NT2/D1 (cell line): ENCODE results near the gene FRS3.

Experiments
- SUZ12 ChIP-seq: IDR thresholded peaks from 2 replicates; pipeline ENCODE4 v1.6.1; 2011; ENCODE audit not compliant: insufficient read length, insufficient read depth; ENCODE audit errors: extremely low read depth
- YY1 ChIP-seq: IDR thresholded peaks from 2 replicates; pipeline ENCODE4 v1.6.1; 2011; ENCODE audit not compliant: insufficient read length, insufficient read depth
- ZNF274 ChIP-seq: IDR thresholded peaks from 2 replicates; pipeline ENCODE4 v1.6.1; 2011; ENCODE audit warnings: mild to moderate bottlenecking, low read depth, low read length

DNA sequence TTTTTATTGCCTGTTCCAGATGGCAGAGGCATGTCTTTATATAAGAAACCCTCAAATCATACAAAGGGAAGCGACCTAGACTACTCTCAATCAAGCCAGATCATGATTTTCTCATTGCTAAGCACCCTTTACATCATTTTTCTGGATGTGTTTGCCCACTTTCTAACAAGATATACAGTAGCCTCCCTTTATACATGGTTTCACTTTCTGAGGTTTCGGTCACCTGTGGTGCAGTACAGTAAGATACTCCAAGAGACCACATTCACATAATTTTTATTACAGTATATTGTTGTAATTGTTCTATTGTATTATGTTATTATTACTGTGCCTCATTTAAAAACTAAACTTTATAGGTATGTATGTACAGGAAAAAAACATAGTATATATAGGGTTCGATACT is 31.4 kb upstream of the FRS3 start:
- TF ChIP-seq ZNF274 (no peak), YY1 (no peak), SUZ12 (no peak)
